WTC11 (cell line): Measurements from ENCODE around the gene TYSND1. TPM values are rescaled to one million over a fixed set of nuclear protein-coding genes. Genes with fewer than 3 reads are reported as not detected.

ENCODE experiments used
- ATAC-seq: fragments of 200-7000 bp; cut with Tn5 transposase; 2 replicates; pipeline ENCODE4 v1.10.0; 2021; ENCODE audit warnings: mild to moderate bottlenecking, moderate library complexity
- CTCF ChIA-PET: fragments of 300-600 bp; sonication (Branson Sonifier 250); formaldehyde crosslinking; loops from one replicate; lab custom pipeline; 2021; ENCODE audit warnings: antibody characterized with exemption; lab: Charles Lee
- POLR2A ChIA-PET: fragments of 350-600 bp; sonication (Branson Sonifier 250); formaldehyde crosslinking; loops from one replicate; lab custom pipeline; 2021; ENCODE audit warnings: antibody characterized with exemption; lab: Charles Lee
- DNase-seq: peaks from one replicate; pipeline ENCODE4 v3.0.0; 2021; ENCODE audit warnings: low spot score
- H3K27ac Mint-ChIP-seq: 2 replicates; pipeline ENCODE4 v1.8.0; 2021; ENCODE audit warnings: mixed read lengths
- H3K27me3 Mint-ChIP-seq: 2 replicates; pipeline ENCODE4 v1.8.0; 2021; ENCODE audit warnings: low read depth, mild to moderate bottlenecking, moderate library complexity, mixed read lengths
- H3K36me3 Mint-ChIP-seq: 2 replicates; pipeline ENCODE4 v1.8.0; 2021; ENCODE audit warnings: mixed read lengths
- H3K4me1 Mint-ChIP-seq: 2 replicates; pipeline ENCODE4 v1.8.0; 2022; ENCODE audit warnings: mixed read lengths
- H3K4me3 Mint-ChIP-seq: 2 replicates; pipeline ENCODE4 v1.8.0; 2021; ENCODE audit warnings: mild to moderate bottlenecking, moderate library complexity, mixed read lengths
- H3K9me3 Mint-ChIP-seq: 2 replicates; pipeline ENCODE4 v1.8.0; 2021; ENCODE audit warnings: mixed read lengths
- AR ChIP-seq: fragments of 250-450 bp; sonication (Bioruptor Pico); IDR thresholded peaks from 2 replicates; pipeline ENCODE4 v1.9.0; 2021; ENCODE audit warnings: mild to moderate bottlenecking
- ATF1 ChIP-seq: sonication (generic); formaldehyde crosslinking; IDR thresholded peaks from 2 replicates; pipeline ENCODE4 v1.8.1; 2023; ENCODE audit warnings: mild to moderate bottlenecking, moderate library complexity, missing genetic modification reagents
- ATF6 ChIP-seq: sonication (generic); formaldehyde crosslinking; IDR thresholded peaks from 2 replicates; pipeline ENCODE4 v1.8.1; 2023; ENCODE audit warnings: mild to moderate bottlenecking, missing genetic modification reagents
- E2F1 ChIP-seq: sonication (generic); formaldehyde crosslinking; IDR thresholded peaks from 2 replicates; pipeline ENCODE4 v1.8.0; 2022; ENCODE audit warnings: mild to moderate bottlenecking, missing genetic modification reagents
- E2F5 ChIP-seq: sonication (generic); formaldehyde crosslinking; IDR thresholded peaks from 2 replicates; pipeline ENCODE4 v1.8.1; 2022; ENCODE audit warnings: mild to moderate bottlenecking, moderate library complexity, missing genetic modification reagents
- EMX1 ChIP-seq: fragments of 250-450 bp; sonication (Bioruptor Pico); IDR thresholded peaks from 2 replicates; pipeline ENCODE4 v1.8.0; 2021; ENCODE audit warnings: mild to moderate bottlenecking
- FOXJ3 ChIP-seq: sonication (generic); formaldehyde crosslinking; IDR thresholded peaks from 2 replicates; pipeline ENCODE4 v1.9.0; 2021; ENCODE audit warnings: missing genetic modification reagents, mild to moderate bottlenecking, borderline replicate concordance
- FOXP4 ChIP-seq: sonication (generic); formaldehyde crosslinking; IDR thresholded peaks from 2 replicates; pipeline ENCODE4 v1.8.0; 2022; ENCODE audit warnings: mild to moderate bottlenecking, missing genetic modification reagents
- GABPB1 ChIP-seq: sonication (generic); formaldehyde crosslinking; IDR thresholded peaks from 2 replicates; pipeline ENCODE4 v1.8.1; 2023; ENCODE audit warnings: mild to moderate bottlenecking, missing genetic modification reagents
- GTF2I ChIP-seq: fragments of 250-450 bp; sonication (Bioruptor Pico); conservative IDR thresholded peaks from 2 replicates; pipeline ENCODE4 v1.4.0; 2021; ENCODE audit warnings: mild to moderate bottlenecking
- JAZF1 ChIP-seq: fragments of 250-450 bp; sonication (Bioruptor Pico); IDR thresholded peaks from 2 replicates; pipeline ENCODE4 v1.9.0; 2021; ENCODE audit warnings: moderate library complexity, mild to moderate bottlenecking, inconsistent platforms
- MAX ChIP-seq: sonication (generic); formaldehyde crosslinking; IDR thresholded peaks from 2 replicates; pipeline ENCODE4 v1.8.0; 2022; ENCODE audit warnings: mild to moderate bottlenecking, missing genetic modification reagents
- NR2C2 ChIP-seq: sonication (generic); formaldehyde crosslinking; IDR thresholded peaks from 2 replicates; pipeline ENCODE4 v1.8.0; 2022; ENCODE audit warnings: mild to moderate bottlenecking, missing genetic modification reagents
- TEAD4 ChIP-seq: sonication (generic); formaldehyde crosslinking; IDR thresholded peaks from 2 replicates; pipeline ENCODE4 v1.8.0; 2022; ENCODE audit warnings: mild to moderate bottlenecking, missing genetic modification reagents
- USF2 ChIP-seq: sonication (generic); formaldehyde crosslinking; IDR thresholded peaks from 2 replicates; pipeline ENCODE4 v1.8.1; 2023; ENCODE audit warnings: mild to moderate bottlenecking, missing genetic modification reagents, moderate library complexity
- ZNF512 ChIP-seq: sonication (generic); formaldehyde crosslinking; IDR thresholded peaks from 2 replicates; pipeline ENCODE4 v1.8.1; 2022; ENCODE audit warnings: missing genetic modification reagents, borderline replicate concordance
- ZNF671 ChIP-seq: fragments of 250-450 bp; sonication (Bioruptor Pico); IDR thresholded peaks from 2 replicates; pipeline ENCODE4 v1.8.0; 2021; ENCODE audit warnings: mild to moderate bottlenecking
- total RNA-seq: library from RNA; stranded (reverse); gene quantifications from 3 replicates; pipeline ENCODE4 v1.2.3, GENCODE V29; 2021

The TYSND1 gene
- total RNA-seq, 1 experiment from 2014 or later = 18.9 TPM

- Mint-ChIP-seq H3K36me3 (no peaks in the 10 kb centered on the region), H3K9me3 (no peaks in the 10 kb centered on the region), H3K27ac (no peak overlapping the region)
- ChIA-PET POLR2A (no interaction called here), CTCF (interaction anchor here (1.9 kb wide), 1 partner anchor 15 kb away, joined by 5 read pairs; no protein-coding TSS in a partner anchor)
- peak; percentile 84 for TF ChIP-seq GABPB1 (CRISPR knock-in tag)
- TF ChIP-seq FOXJ3 = no peak
- TF ChIP-seq, all 79 proteins: peak for 1
- Mint-ChIP-seq H3K4me3 (no peak overlapping the region), H3K4me1 (peaks cover 12% of the 10 kb centered on the region), H3K27me3 (peaks cover 24% of the 10 kb centered on the region)
- ATAC-seq = no peak
- DNase-seq = no peak
Observed at GRCh38 chr10:70130878-70131559, 15.5 kb downstream of the TYSND1 start.

GRCh38 chr10:70126700-70127395 is 19.7 kb downstream of the TYSND1 start:
- Mint-ChIP-seq H3K27ac (no peak overlapping the region), H3K27me3 (peaks cover 6% of the 10 kb centered on the region), H3K36me3 (no peaks in the 10 kb centered on the region; the same call in 1 of the 2 replicates), H3K9me3 (peaks cover 3% of the 10 kb centered on the region), H3K4me3 (no peak overlapping the region), H3K4me1 (0 out of 2 replicates have a peak, but pooled peaks cover under 1% of the 10 kb centered on the region)
- ChIA-PET POLR2A (no interaction called here), CTCF (interaction anchor here (1.6 to 1.8 kb wide), 2 partner anchors 10 to 19 kb away, joined by 5 to 7 read pairs; partner anchors contain the start of gene TYSND1)
- ATAC-seq (no peak), DNase-seq (no peak)
- TF ChIP-seq E2F1 (CRISPR knock-in tag) (no peak), NR2C2 (no peak), E2F5 (CRISPR knock-in tag) (no peak), USF2 (CRISPR knock-in tag) (no peak), TEAD4 (CRISPR knock-in tag) (no peak), GTF2I (CRISPR knock-in tag) (no peak), AR (no peak), ZNF671 (CRISPR knock-in tag) (no peak)

- Mint-ChIP-seq H3K36me3 (no peaks in the 10 kb centered on the region; the same call in 1 of the 2 replicates), H3K27ac (no peak overlapping the region), H3K4me3 (no peak overlapping the region), H3K4me1 (no peaks in the 10 kb centered on the region), H3K9me3 (peaks cover 3% of the 10 kb centered on the region), H3K27me3 (0 out of 2 replicates have a peak, but pooled peaks cover under 1% of the 10 kb centered on the region)
- POLR2A ChIA-PET = no interaction called here
- ATAC-seq (peak; percentile 70), DNase-seq (no peak)
- CTCF ChIA-PET = interaction anchor here (1.8 kb wide), 1 partner anchor 9 kb away, joined by 5 read pairs; no protein-coding TSS in a partner anchor
- TF ChIP-seq ATF1 (CRISPR knock-in tag) (no peak), MAX (no peak), FOXP4 (CRISPR knock-in tag) (no peak), EMX1 (CRISPR knock-in tag) (no peak), ZNF512 (CRISPR knock-in tag) (no peak), JAZF1 (no peak), ATF6 (CRISPR knock-in tag) (no peak)
Observed at GRCh38 chr10:70125918-70126552, 20.5 kb downstream of the TYSND1 start.
